Psoas muscle (tissue), 8 donors: Measurements from ENCODE around the gene MRC1. TPM values are rescaled to one million over a fixed set of nuclear protein-coding genes. Genes with fewer than 3 reads are reported as not detected.

Source experiments
- ATAC-seq, 4 donors: fragments of 200-7000 bp; cut with Tn5 transposase; one replicate each; pipeline ENCODE4 v1.9.1; 2020; ENCODE audit warnings: moderate library complexity in 3 of 4, mild to moderate bottlenecking in 2 of 4
- DNase-seq, 2 donors: peaks; one replicate each; pipeline ENCODE4 v3.0.0-alpha.2; 2020
- H3K27ac ChIP-seq: fragments of 200-600 bp; one replicate; pipeline ENCODE4 v1.8.0; 2022
- H3K27me3 ChIP-seq, 3 donors: fragments of 200-600 bp in 1 of 3; one replicate each; pipeline versions ENCODE4 v1.6.1 to v1.8.0; 2013 to 2022; ENCODE audit warnings: low read length in 2 of 3, mild to moderate bottlenecking in 2 of 3, moderate library complexity in 1 of 3; ENCODE audit not compliant: insufficient read depth in 3 of 3
- H3K36me3 ChIP-seq, 2 donors: fragments of 200-600 bp in 1 of 2; one replicate each; pipeline versions ENCODE4 v1.6.1 to v1.8.0; 2013 to 2022; ENCODE audit warnings: low read depth in 1 of 2, mild to moderate bottlenecking in 1 of 2, moderate library complexity in 1 of 2; ENCODE audit not compliant: insufficient read depth in 1 of 2
- H3K4me1 ChIP-seq: fragments of 200-600 bp; one replicate; pipeline ENCODE4 v1.8.0; 2022
- H3K4me3 ChIP-seq: fragments of 200-600 bp; one replicate; pipeline ENCODE4 v1.8.0; 2022; ENCODE audit warnings: mild to moderate bottlenecking
- H3K9me3 ChIP-seq: fragments of 200-600 bp; one replicate; pipeline ENCODE4 v1.8.0; 2022
- CTCF ChIP-seq: fragments of 200-600 bp; IDR thresholded peaks from one replicate; pipeline ENCODE4 v1.8.0; 2022; ENCODE audit warnings: antibody characterized with exemption
- WGBS, 3 donors: extraction: QIAGEN DNeasy Blood & Tissue Kit; methylation state at CpG; one replicate each; pipeline versions ENCODE4 v1.1.6 to v1.1.7; 2013; 5-methylcytosine and 5-hydroxymethylcytosine counted together
- intact Hi-C, 2 donors: fragments of 100-400 bp; cut with DNase I; formaldehyde crosslinking; loops; one replicate each; pipeline versions ENCODE4 v1.11.0 to v1.14.2; 2022
- polyA plus RNA-seq, 3 donors: library from polyadenylated mRNA; stranded (reverse); fragments of 200-250 nt; gene quantifications; one replicate each; pipeline ENCODE4 v1.2.3, GENCODE V29; 2013
- total RNA-seq, 4 donors: library from RNA; stranded (reverse); fragmentation: NEBNext Ultra II Directional in 2 of 4; extraction: Animal tissue kit (Norgen Biotek cat#: 25700) in 2 of 4; gene quantifications; one replicate each; pipeline versions ENCODE4 v1.2.1 to v1.2.4, GENCODE V29; 2021 to 2023
- donor health status: healthy with polysubstance abuse.
- donor health status: DM: no; HTN: no; CAD: no; lungs with moderate emphysema.
- donor health status: Bipolar disorder and iron deficiency.
- donor health status: healthy.
- donor health status: DM: yes; HTN: yes; CAD: no.
- donor health status: DM: no; HTN: no; CAD: no.
- donor health status: DM: no; HTN: no; CAD: no.
- donor health status: DM: yes; HTN: yes; CAD: no.

Gene MRC1
- total and polyA plus RNA-seq, 7 donors = 1.6 to 16.4 (median 9.3) TPM

GRCh38 chr10:17847585-17848296 lies 38.6 kb downstream of the MRC1 start:
- DNase-seq (no peak), ATAC-seq (no peak)
- peak; percentile 20 for TF ChIP-seq CTCF
- H3K9me3 ChIP-seq = no peaks in the 10 kb centered on the region
- H3K27ac ChIP-seq = no peak overlapping the region
- intact Hi-C loops = no loop called here
- no peaks in the 10 kb centered on the region for H3K4me1 ChIP-seq
- no peaks in the 10 kb centered on the region for H3K36me3 ChIP-seq
- WGBS, 3 donors = 36 to 57% (median 37%) methylated on average over 5 of the region's 5 CpGs
- H3K4me3 ChIP-seq = no peak overlapping the region
- no peaks in the 10 kb centered on the region for H3K27me3 ChIP-seq

GRCh38 chr10:17848646-17849045 lies 39.5 kb downstream of the MRC1 start:
- Histone ChIP-seq H3K36me3 (no peaks in the 10 kb centered on the region), H3K27me3 (no peaks in the 10 kb centered on the region), H3K4me1 (no peaks in the 10 kb centered on the region), H3K9me3 (no peaks in the 10 kb centered on the region), H3K4me3 (no peak overlapping the region), H3K27ac (no peak overlapping the region)
- TF ChIP-seq CTCF = no peak
- intact Hi-C loops = no loop called here
- WGBS, 3 donors = 54 to 67% (median 61%) methylated on average over 5 of the region's 5 CpGs
- ATAC-seq (no peak), DNase-seq (no peak)

GRCh38 chr10:17850501-17850900 lies 41.4 kb downstream of the MRC1 start:
- 73 to 85% (median 73%) methylated on average over 3 of the region's 3 CpGs for WGBS, 3 donors
- no peak for TF ChIP-seq CTCF
- ATAC-seq (no peak), DNase-seq (no peak)
- Histone ChIP-seq H3K9me3 (no peaks in the 10 kb centered on the region), H3K4me3 (no peak overlapping the region), H3K4me1 (no peaks in the 10 kb centered on the region), H3K27me3 (no peaks in the 10 kb centered on the region), H3K36me3 (no peaks in the 10 kb centered on the region), H3K27ac (no peak overlapping the region)
- intact Hi-C loops = no loop called here

GRCh38 chr10:17851611-17852010 lies 42.5 kb downstream of the MRC1 start:
- intact Hi-C loops = no loop called here
- DNase-seq = peak; percentile 55 to 70
- Histone ChIP-seq H3K36me3 (no peaks in the 10 kb centered on the region), H3K27ac (no peak overlapping the region), H3K4me1 (no peaks in the 10 kb centered on the region), H3K9me3 (no peaks in the 10 kb centered on the region), H3K27me3 (no peaks in the 10 kb centered on the region), H3K4me3 (no peak overlapping the region)
- no peak for TF ChIP-seq CTCF
- no peak for ATAC-seq
- WGBS, 3 donors = 8 to 18% (median 8%) methylated on average over 4 of the region's 4 CpGs
